GM18873 (cell line): ENCODE measurements around the gene IL2RG.

Experiments used
- ATAC-seq: cut with Tn5 transposase; IDR thresholded peaks from one replicate; pipeline ENCODE4 v1.9.1; 2021; ENCODE audit warnings: mild to moderate bottlenecking, moderate library complexity, moderate number of reproducible peaks; ENCODE audit not compliant: unreplicated experiment, low FRiP score

The IL2RG gene

GRCh38 chrX:71081330-71082123 is 29.9 kb downstream of the IL2RG start:
- no peak for ATAC-seq

GRCh38 chrX:71070531-71070930 is 40.8 kb downstream of the IL2RG start:
- ATAC-seq, result no peak

- ATAC-seq, result peak; percentile 98
Observed at GRCh38 chrX:71068044-71068918, 43.1 kb downstream of the IL2RG start, which contains the start of gene SNX12. TSS of gene SNX12 (minus strand) at chrX:71068334. CDS start at chrX:71068306, 28 bp downstream.

- ATAC-seq, result no peak
Observed at GRCh38 chrX:71067712-71068043, 43.7 kb downstream of the IL2RG start.

- ATAC-seq, result no peak
Observed at GRCh38 chrX:71067089-71067488, 44.3 kb downstream of the IL2RG start.

GRCh38 chrX:71060127-71060526 is 51.2 kb downstream of the IL2RG start:
- ATAC-seq, result no peak

GRCh38 chrX:71057848-71058530 is 53.4 kb downstream of the IL2RG start:
- ATAC-seq, result no peak
